IMR-90 (cell line): ENCODE data around the gene RBM5. TPM values are rescaled to one million over a fixed set of nuclear protein-coding genes. Genes with fewer than 3 reads are reported as not detected.

Source experiments
- ATAC-seq: fragments of 200-7000 bp; cut with Tn5 transposase; 2 replicates; pipeline ENCODE4 v1.9.1; 2020; ENCODE audit warnings: low read depth, mild to moderate bottlenecking, moderate library complexity
- BruUV-seq: library from RNA; stranded (reverse); fragments of 400-500 nt; replicated peaks from 2 replicates; lab custom pipeline; 2021; lab: Mats Ljungman, UMichigan
- CTCF ChIA-PET: fragments of 300-600 bp; formaldehyde crosslinking; extraction: SDS; loops from one replicate; lab custom pipeline; 2021; ENCODE audit warnings: antibody characterized with exemption; lab: Yijun Ruan, JAX
- POLR2A ChIA-PET: fragments of 300-600 bp; sonication (Branson Sonifier 250); formaldehyde crosslinking; loops from one replicate; lab custom pipeline; 2022; ENCODE audit warnings: antibody characterized with exemption; ENCODE audit not compliant: unreplicated experiment; lab: Charles Lee
- DNase-seq: peaks from one replicate; pipeline ENCODE4 v3.0.0; 2013
- H2AFZ ChIP-seq: replicated peaks from 2 replicates; pipeline ENCODE3; 2013; ENCODE audit warnings: low read length, mild to moderate bottlenecking; ENCODE audit not compliant: poor library complexity
- H2AK5ac ChIP-seq: 2 replicates; pipeline ENCODE4 v1.6.1; 2013; ENCODE audit warnings: low read depth, low read length, inconsistent platforms
- H2AK9ac ChIP-seq: replicated peaks from 2 replicates; pipeline ENCODE3; 2013; ENCODE audit warnings: mild to moderate bottlenecking, low read depth, low read length, moderate library complexity; ENCODE audit not compliant: poor library complexity
- H2BK120ac ChIP-seq: 2 replicates; pipeline ENCODE4 v1.6.1; 2013; ENCODE audit warnings: low read depth, low read length, inconsistent platforms
- H2BK15ac ChIP-seq: 3 replicates; pipeline ENCODE4 v1.6.1; 2013; ENCODE audit warnings: low read depth, low read length, inconsistent platforms
- H2BK20ac ChIP-seq: 2 replicates; pipeline ENCODE4 v1.6.1; 2013; ENCODE audit warnings: low read depth, mild to moderate bottlenecking, inconsistent platforms, low read length, moderate library complexity
- H2BK5ac ChIP-seq: 2 replicates; pipeline ENCODE4 v1.6.1; 2013; ENCODE audit warnings: mild to moderate bottlenecking, low read depth, low read length, inconsistent platforms; ENCODE audit not compliant: poor library complexity, severe bottlenecking
- H3K14ac ChIP-seq: replicated peaks from 2 replicates; pipeline ENCODE4 v1.6.1; 2013; ENCODE audit warnings: low read depth, low read length, inconsistent platforms
- H3K18ac ChIP-seq: 2 replicates; pipeline ENCODE4 v1.6.1; 2013; ENCODE audit warnings: low read depth, low read length, control low read depth
- H3K23ac ChIP-seq: 2 replicates; pipeline ENCODE4 v1.6.1; 2013; ENCODE audit warnings: low read depth, low read length, inconsistent platforms
- H3K27ac ChIP-seq: 2 replicates; pipeline ENCODE4 v1.5.1; 2013; ENCODE audit warnings: mild to moderate bottlenecking, control low read depth, low read length; ENCODE audit not compliant: insufficient read depth
- H3K27me3 ChIP-seq: 2 replicates; pipeline ENCODE4 v1.6.1; 2013; ENCODE audit warnings: low read length; ENCODE audit not compliant: control insufficient read depth, insufficient read depth
- H3K36me3 ChIP-seq: 2 replicates; pipeline ENCODE4 v1.6.1; 2013; ENCODE audit warnings: low read length, mixed read lengths; ENCODE audit not compliant: control insufficient read depth, insufficient read depth
- H3K4ac ChIP-seq: 2 replicates; pipeline ENCODE4 v1.6.1; 2013; ENCODE audit warnings: low read depth, low read length, inconsistent platforms
- H3K4me1 ChIP-seq: 2 replicates; pipeline ENCODE4 v1.6.1; 2013; ENCODE audit warnings: low read length, mixed read lengths; ENCODE audit not compliant: control insufficient read depth, insufficient read depth
- H3K4me2 ChIP-seq: 2 replicates; pipeline ENCODE4 v1.6.1; 2013; ENCODE audit warnings: low read depth, mild to moderate bottlenecking, control low read depth, low read length, moderate library complexity
- H3K4me3 ChIP-seq: 2 replicates; pipeline ENCODE4 v1.5.1; 2013; ENCODE audit warnings: low read depth, mild to moderate bottlenecking, control low read depth, low read length, moderate library complexity; ENCODE audit not compliant: insufficient read depth
- H3K56ac ChIP-seq: 2 replicates; pipeline ENCODE4 v1.6.1; 2013; ENCODE audit warnings: low read length, inconsistent platforms; ENCODE audit not compliant: insufficient read depth; ENCODE audit errors: extremely low read depth
- H3K79me1 ChIP-seq, 2 experiments: 2 replicates each; pipeline ENCODE4 v1.6.1; 2013; ENCODE audit warnings: low read length in 2 of 2, inconsistent platforms in 1 of 2, low read depth in 1 of 2
- H3K9ac ChIP-seq: 2 replicates; pipeline ENCODE4 v1.6.1; 2013; ENCODE audit warnings: low read depth, low read length, control low read depth
- H3K9me1 ChIP-seq: 2 replicates; pipeline ENCODE4 v1.6.1; 2013; ENCODE audit warnings: low read length, inconsistent platforms; ENCODE audit not compliant: insufficient read depth
- H3K9me3 ChIP-seq: 2 replicates; pipeline ENCODE4 v1.6.1; 2013; ENCODE audit warnings: low read length; ENCODE audit not compliant: control insufficient read depth, insufficient read depth
- H4K20me1 ChIP-seq: 2 replicates; pipeline ENCODE4 v1.6.1; 2013; ENCODE audit warnings: low read length, inconsistent platforms; ENCODE audit not compliant: insufficient read depth
- H4K5ac ChIP-seq: 2 replicates; pipeline ENCODE4 v1.6.1; 2013; ENCODE audit warnings: mild to moderate bottlenecking, low read depth, low read length, control low read depth
- H4K8ac ChIP-seq, 2 experiments: 2 replicates each; pipeline ENCODE4 v1.6.1; 2013; ENCODE audit warnings: low read depth in 2 of 2, low read length in 2 of 2, control low read depth in 1 of 2, inconsistent platforms in 1 of 2
- H4K91ac ChIP-seq: 2 replicates; pipeline ENCODE4 v1.6.1; 2013; ENCODE audit warnings: low read depth, low read length, inconsistent platforms; ENCODE audit not compliant: insufficient read depth
- MAFK ChIP-seq: IDR thresholded peaks from 2 replicates; pipeline ENCODE4 v1.6.1; 2012; ENCODE audit warnings: low read depth, low read length, improper control_type of control experiment
- MAZ ChIP-seq: IDR thresholded peaks from 2 replicates; pipeline ENCODE4 v1.6.1; 2012; ENCODE audit warnings: low read depth, mild to moderate bottlenecking, low read length, improper control_type of control experiment, moderate library complexity, borderline replicate concordance
- WGBS, 2 experiments: methylation state at CpG; one replicate each; pipeline versions ENCODE4 v1.1.5 to v1.1.7; 2013; ENCODE audit warnings: missing lambda C conversion rate in 2 of 2; ENCODE audit not compliant: insufficient read length in 1 of 2; ENCODE audit errors: extremely low coverage in 2 of 2; 5-methylcytosine and 5-hydroxymethylcytosine counted together
- dilution Hi-C: fragments of 300-500 bp; cut with HindIII; formaldehyde crosslinking; loops from one replicate; pipeline ENCODE4 v1.14.3; 2018; ENCODE audit warnings: low sequenced_read_pairs; ENCODE audit not compliant: unreplicated experiment
- in situ Hi-C: fragments of 300-500 bp; cut with MboI; formaldehyde crosslinking; loops from 3 replicates; pipeline ENCODE4 v1.14.3; 2019; ENCODE audit warnings: low sequenced_read_pairs, inconsistent platforms, mixed read lengths
- intact Hi-C: fragments of 100-400 bp; cut with micrococcal nuclease; formaldehyde crosslinking; loops from 2 replicates; pipeline ENCODE4 v1.10.0; 2022
- polyA plus RNA-seq, 3 experiments: library from polyadenylated mRNA; depleted of rRNA; stranded (reverse); fragments of >200 nt; gene quantifications; 2 replicates each; pipeline ENCODE4 v1.2.3, GENCODE V29; 2012; ENCODE audit warnings: low replicate concordance in 1 of 3
- total RNA-seq: library from RNA; depleted of rRNA; stranded (reverse); fragments of >200 nt; gene quantifications from 2 replicates; pipeline ENCODE4 v1.2.3, GENCODE V29; 2012

The RBM5 gene
- total and polyA plus RNA-seq, 2 of the 4 experiments (the other 2 are of a cell fraction), result 121 to 155 TPM

GRCh38 chr3:50156549-50157493, 68.1 kb downstream of the RBM5 start:
- BruUV-seq, result no TSS peak

More at GRCh38 chr3:50156549-50157493, 68.1 kb downstream of the RBM5 start:
- Histone ChIP-seq H2AK5ac (peak overlapping the region; percentile 90), H3K79me1 (peaks cover 8 to 47% of the 10 kb centered on the region in 2 experiments; a peak in 3 of 4 replicates), H3K4me3 (peak overlapping the region; percentile 45), H3K9ac (peak overlapping the region; percentile 72), H2BK15ac (peak overlapping the region; percentile 64; the same call in 1 of the 3 replicates), H3K23ac (peak overlapping the region; percentile 84), H3K14ac (peak overlapping the region; percentile 89), H2AFZ (peak overlapping the region; percentile 92), H2BK5ac (peak overlapping the region; percentile 61), H3K18ac (peak overlapping the region; percentile 62), H4K5ac (peak overlapping the region; percentile 65), H4K91ac (peak overlapping the region; percentile 97), H3K4ac (peak overlapping the region; percentile 98), H2AK9ac (peak overlapping the region; percentile 98), H2BK20ac (peak overlapping the region; percentile 1), H2BK120ac (peak overlapping the region; percentile 80), H3K27ac (peak overlapping the region; percentile 37), H3K56ac (peak overlapping the region; percentile 57), H3K9me1 (no peaks in the 10 kb centered on the region), H3K9me3 (no peaks in the 10 kb centered on the region), H3K4me2 (peak overlapping the region; percentile 84), H3K4me1 (peaks cover 19% of the 10 kb centered on the region), H4K20me1 (0 out of 2 replicates have a peak, but pooled peaks cover 4% of the 10 kb centered on the region), H4K8ac (peak overlapping the region; percentile 90 to 96), H3K27me3 (peaks cover 7% of the 10 kb centered on the region; the same call in 1 of the 2 replicates), H3K36me3 (peaks cover 12% of the 10 kb centered on the region; the same call in 1 of the 2 replicates)
- intact Hi-C loops, result no loop called here
- 0% methylated on average over 9 of the region's 20 CpGs; no CpG with 5 or more reads in 1 of the 2 experiments for WGBS, 2 experiments
- peak; percentile 40 for DNase-seq
- TF ChIP-seq MAFK (no peak), MAZ (peak; percentile 85)
- CTCF ChIA-PET, result interaction anchor here (2.4 kb wide), 1 partner anchor 32 kb away, joined by 6 read pairs; no protein-coding TSS in a partner anchor
- POLR2A ChIA-PET, result interaction anchor here (0.6 kb wide), 1 partner anchor 34 kb away, joined by 3 read pairs; no protein-coding TSS in a partner anchor
- in situ Hi-C loops, result no loop called here
- dilution Hi-C loops, result no loop called here
- ATAC-seq, result peak; percentile 57
